DLD1 (cell line): ENCODE results near the gene GORASP1.

ENCODE experiments used
- in situ Hi-C: cut with HindIII; loops from 2 replicates; pipeline ENCODE4 v1.10.0; 2017; ENCODE audit warnings: low sequenced_read_pairs

GORASP1 gene

DNA sequence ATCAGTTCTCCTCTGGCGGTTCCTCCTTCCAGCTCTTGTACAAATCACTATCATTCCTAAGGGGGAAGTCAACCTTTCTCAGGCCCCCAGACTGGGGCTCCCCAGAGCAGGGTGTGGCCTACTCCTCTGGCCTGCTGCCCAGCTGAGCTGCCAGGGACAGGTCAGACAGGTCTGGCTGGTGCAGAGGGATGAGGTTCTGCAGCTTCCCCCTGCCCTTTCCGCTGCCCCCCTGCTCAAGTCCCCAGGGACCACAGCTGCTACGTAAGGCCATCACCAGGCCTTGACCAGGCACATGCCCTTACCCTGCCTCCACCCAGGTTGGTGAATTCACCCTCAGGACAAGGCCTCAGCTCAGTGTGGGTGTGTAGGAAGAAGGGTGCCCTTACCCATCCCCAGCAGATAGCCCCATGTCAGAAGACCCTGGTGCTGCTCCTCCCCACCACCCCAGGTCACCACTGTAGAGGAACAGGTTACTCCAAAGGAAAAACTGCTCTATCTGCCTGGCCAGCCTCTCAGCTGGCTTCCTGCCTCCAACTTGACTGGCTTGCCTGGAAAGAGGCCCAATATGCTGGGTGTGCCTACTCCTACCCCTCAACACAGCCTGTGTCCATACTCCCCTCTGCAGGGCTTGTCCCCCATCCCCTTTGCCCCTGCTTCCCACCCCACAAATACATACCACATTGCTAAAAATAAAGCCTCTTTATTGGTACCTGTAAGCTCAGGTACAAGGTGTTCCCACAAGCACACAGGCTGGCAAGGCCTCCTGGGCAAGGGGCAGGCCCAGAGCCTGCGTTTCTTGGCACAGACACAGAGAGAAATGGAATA, 34.0 kb upstream of the GORASP1 start:
- in situ Hi-C loops, result no loop called here

DNA sequence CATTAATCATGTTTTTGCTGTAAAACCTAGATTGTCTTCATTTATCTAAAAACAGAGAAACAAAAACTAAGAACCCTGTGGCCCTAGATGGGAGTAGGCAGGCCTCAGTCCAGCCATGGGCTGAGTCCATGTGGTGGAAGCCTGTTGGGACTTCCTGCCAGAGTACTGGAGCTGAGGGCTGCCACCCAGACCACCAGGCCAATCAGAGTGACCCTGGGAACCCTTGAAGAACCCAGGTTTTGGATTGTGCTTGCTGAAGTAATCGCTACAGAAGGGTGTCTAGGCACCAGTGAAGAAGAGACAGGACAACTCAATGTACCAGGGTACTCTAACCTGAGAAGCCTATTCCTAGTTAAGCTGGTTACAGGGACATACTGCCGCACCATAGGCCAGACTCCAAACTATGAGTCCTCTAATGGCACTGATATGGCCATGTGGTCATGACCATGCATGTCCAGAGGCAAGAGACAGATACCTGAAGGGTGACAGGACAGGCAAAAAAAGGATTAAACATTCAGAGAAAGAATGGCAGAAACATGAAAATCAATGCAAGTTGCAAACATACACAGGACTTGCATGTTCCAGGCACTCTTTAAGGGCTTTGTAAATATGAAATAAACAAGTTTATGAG, 33.0 kb upstream of the GORASP1 start:
- in situ Hi-C loops, result no loop called here

DNA sequence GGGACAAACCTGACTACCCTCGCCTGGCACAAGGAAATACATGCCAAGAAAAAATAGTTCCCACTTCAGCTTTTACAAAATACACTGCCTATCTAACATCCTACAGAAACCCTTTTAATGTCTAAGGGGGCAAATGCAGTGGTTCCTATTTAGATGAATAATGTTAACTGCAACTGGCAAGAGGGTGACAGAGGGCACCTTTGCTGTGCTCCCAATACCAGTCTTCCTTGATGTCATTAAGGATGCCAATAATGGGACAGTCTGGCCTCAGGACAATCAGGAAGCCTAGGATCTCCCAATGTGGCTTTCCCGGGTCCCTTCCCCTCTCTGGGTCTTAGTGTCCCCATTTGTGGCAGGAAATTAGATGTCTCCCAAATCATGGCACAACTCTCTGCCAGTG, 32.0 kb upstream of the GORASP1 start:
- in situ Hi-C loops, result no loop called here

DNA sequence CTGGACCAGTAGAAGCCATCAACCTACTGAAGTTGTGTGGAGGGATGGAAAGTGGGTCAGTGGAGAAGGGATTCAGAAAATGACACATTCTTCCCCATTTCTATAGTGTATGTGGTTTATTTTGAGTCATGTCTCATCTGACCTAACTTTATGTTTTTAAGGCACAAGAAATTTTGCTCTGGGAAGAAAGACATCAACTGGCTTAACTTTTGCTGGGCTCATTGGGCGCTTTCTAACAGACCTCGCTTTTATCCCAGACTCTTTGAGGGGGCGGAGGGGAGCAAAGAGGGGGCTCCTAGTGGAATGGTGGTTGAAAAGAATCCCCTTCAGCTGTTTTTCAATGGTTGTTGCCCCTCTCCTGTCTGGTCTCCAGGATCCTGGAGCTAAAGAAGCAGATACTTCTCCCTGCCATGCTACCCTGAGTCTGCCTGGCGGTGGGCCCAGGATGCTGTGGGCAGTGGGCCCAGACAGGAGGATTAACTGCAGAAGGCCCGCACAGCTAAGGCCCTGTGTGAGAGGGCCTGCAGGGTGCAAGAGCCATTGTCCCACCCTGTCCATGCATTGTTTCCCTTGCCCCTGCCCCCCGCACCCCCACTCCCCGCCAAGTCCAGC, 31.5 kb upstream of the GORASP1 start:
- in situ Hi-C loops, result no loop called here

DNA sequence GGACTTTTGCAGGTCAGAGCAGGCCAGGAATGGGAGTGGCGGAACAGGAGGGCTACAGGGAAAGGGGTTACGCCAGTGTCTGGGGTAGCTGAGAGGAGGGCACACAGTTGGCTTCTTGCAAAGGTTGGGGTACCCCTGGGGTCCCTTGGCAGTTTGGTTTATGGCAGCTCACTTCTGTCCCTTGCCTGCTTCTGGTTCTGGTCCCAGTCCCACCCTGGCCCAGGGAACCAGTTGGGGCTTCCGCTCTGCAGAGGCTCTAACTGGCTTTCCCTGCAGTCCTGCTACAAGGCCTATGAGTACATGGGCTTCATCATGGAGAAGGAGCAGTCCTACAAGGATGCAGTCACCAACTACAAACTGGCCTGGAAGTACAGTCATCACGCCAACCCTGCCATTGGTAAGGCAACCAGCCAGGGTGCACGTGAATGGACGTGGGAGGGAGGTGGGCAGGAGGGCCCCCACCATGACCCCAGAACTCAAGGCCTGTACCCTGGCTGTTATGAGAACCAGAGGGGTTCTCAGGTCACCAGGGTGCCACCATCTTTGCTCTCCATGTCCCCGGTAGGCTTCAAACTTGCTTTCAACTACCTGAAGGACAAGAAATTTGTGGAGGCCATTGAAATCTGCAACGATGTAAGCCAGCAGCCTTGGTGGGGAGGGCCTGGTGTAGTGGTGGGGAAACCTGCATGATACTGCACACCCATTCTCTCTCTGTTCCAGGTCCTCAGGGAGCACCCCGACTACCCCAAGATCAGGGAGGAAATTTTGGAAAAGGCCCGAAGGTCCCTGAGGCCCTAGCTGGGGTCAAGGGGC, 30.8 kb upstream of the GORASP1 start:
- in situ Hi-C loops, result no loop called here

DNA sequence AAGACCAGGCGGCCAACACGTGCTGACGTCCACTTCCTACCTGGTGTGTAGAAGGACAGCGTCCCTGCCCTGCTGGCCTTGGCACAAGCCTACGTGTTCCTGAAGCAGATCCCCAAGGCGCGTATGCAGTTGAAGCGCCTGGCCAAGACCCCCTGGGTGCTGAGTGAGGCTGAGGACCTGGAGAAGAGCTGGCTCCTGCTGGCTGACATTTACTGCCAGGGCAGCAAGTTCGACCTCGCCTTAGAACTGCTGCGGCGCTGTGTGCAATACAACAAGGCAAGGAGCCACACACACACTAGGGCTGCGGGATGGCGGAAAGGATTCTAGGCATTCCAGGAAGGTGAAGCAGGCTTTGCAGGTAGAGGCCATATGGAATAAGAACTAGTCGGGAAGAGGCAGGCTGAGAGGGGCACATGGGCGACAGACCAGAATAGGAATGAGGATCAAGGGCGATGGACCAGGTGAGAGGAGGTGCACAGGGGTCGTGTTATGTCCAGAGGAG, 30.1 kb upstream of the GORASP1 start:
- in situ Hi-C loops, result no loop called here

DNA sequence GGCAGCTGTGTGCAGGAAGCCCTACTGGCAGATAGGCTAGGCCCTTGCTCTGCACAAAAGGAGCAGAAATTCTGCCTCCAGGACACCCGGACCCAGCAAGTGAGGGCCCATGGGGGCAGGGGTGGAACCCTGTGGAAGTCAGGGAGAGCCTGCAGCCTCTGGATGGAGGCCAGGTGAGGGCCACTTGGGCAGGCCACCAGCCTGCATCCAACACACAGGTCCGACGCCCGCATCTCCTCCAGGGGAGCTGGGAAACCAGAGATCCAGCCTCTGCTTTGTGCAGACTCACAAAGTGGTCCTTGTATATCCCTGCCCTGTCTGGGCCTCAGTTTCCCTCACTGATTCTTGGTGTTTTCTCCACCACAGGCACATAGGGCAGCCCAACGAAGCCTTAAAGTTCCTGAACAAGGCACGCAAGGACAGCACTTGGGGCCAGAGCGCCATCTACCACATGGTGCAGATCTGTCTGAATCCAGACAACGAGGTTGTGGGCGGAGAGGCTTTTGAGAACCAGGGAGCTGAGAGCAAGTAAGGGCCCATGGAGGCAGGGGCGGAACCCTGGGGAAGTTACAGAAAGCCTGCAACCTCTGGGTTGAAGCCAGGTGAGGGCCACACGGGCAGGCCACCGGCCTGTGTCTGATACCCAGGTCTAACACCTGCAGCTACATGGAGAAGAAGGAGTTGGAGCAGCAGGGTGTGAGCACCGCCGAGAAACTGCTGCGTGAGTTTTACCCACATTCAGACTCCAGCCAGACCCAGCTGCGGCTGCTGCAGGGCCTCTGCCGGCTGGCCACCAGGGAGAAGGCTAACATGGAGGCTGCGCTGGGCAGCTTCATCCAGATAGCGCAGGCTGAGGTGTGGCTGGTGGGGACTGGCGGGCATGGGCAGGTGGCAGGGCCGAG, 29.4 kb upstream of the GORASP1 start:
- in situ Hi-C loops, result no loop called here

DNA sequence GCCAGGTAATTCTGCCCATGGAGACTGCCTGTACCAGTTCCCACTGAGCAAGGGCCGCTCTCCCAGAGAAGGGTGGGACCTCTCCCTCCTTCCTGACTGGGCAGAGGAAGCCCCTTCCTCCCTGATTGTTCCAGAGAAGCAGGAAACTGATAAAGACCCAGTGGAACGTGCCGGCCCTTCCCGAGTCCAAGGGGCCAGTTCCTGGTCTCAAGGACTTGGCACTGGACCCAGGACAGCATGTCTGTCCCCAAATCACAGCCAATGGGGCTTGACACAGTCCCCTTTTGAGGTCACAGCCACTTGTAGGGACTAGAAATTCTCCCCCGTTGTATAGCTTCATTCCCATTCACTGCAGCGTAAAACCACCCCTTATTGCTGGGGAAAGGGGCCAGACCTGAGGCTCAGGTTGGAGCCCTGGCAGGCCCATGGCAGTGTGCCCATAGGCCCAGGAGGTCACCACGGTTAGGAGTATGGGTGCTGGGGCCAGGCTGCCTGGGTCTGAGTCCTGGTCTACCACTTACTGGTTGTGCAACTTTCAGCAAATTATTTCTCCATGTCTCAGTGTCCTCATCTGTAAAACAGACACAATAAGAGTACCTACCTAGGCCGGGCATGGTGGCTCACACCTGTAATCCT, 27.9 kb upstream of the GORASP1 start:
- in situ Hi-C loops, result no loop called here

DNA sequence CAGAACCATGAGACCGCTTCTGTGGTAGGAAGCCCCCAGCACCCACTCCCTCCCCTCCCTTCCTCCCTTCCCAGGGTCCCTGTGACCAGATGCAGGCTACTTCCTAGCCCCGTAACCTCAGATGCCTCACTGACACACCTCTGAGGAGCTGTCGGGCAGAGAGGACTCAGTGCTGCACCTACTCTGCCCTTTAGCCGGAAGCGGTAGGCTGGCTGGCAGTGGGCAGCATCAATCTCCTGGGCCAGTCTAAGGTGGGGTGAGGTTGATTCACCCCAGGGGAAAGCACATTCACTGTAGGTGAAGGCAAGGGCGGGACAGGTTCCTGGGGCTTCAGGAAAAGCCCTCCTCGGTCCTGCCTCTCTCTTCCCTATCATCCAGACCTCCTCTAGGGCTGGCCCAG, 26.9 kb upstream of the GORASP1 start:
- in situ Hi-C loops, result no loop called here

DNA sequence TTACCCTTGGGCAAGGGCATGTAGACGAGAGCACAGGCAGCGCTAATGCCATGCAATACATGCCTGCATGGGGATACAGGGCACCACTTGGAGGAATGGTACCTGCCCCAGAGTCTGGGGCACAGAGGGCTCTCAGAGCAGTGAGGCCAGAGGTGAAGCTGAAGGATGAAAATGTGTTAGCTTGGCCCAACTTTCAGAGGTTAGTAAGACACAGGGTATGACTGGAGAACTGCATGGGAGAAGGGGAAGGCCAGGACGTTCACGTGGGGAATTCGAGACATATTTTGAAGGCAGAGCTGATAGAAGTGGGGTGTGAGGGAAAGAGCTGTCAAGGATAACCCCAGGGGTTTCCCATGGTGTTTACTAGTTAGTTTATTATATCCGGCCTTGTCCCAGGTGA, 26.4 kb upstream of the GORASP1 start:
- in situ Hi-C loops, result no loop called here

DNA sequence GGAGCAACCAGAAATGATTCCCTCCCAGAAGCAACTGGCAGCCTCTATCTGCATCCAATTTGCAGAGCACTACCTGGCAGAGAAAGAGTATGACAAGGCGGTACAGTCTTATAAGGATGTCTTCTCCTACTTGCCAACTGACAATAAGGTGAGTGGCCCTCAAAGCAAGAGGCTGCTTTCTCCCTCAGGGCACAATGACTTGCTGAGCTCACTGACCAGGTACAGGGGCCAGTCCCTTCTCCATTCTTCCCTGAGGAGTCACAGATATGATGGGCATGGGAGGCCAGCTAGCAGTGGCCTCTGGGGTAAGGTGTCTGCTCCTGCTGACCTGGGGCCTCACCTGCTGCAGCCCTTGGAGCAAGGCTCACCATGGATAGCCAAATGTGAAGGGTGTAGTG, 25.7 kb upstream of the GORASP1 start:
- in situ Hi-C loops, result no loop called here

DNA sequence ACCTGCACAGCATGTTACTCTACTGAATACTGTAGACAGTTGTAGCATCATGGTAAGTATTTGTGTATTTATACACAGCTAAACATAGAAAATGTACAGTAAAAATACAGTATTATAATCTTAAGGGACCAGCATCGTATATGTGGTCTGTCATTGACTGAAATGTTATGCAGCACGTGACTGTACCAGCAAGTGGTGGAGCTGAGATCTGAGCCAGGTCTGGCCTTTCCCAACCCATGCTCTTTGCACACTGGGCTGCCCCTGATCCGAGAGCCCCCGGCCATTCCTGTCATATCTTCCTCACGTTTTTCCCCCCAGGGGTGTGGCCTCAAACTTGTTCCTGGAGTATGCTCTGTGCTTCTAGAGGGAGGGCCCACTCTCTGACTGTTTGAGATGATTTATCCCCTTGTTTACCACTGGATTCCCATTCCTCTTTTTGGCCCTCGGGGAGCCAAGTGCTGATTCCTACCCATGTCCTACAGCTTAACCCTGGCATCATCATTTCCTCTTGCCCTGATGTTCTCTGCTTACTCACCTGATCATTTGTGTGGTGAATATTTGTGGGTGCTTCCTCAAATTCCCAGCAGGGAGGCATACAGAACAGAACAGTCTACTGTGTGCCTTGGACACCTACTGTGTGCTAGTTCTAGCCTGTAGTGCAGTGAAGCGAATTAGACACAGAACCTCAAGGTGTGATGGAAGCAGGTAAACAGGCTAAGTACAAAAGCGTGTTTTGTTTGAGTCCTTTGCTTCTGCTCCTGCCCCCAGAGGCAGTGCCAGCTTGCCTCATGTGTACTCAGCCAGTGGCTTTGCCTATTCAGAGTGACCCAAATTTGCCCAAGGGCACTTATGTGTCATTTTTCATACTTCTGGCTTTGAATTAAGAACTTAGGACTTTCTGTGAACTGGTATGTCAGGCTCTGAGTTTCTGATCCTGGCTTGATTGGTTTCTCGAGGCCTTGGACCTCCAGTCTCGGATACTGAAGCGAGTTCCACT, 25.0 kb upstream of the GORASP1 start:
- in situ Hi-C loops, result no loop called here

DNA sequence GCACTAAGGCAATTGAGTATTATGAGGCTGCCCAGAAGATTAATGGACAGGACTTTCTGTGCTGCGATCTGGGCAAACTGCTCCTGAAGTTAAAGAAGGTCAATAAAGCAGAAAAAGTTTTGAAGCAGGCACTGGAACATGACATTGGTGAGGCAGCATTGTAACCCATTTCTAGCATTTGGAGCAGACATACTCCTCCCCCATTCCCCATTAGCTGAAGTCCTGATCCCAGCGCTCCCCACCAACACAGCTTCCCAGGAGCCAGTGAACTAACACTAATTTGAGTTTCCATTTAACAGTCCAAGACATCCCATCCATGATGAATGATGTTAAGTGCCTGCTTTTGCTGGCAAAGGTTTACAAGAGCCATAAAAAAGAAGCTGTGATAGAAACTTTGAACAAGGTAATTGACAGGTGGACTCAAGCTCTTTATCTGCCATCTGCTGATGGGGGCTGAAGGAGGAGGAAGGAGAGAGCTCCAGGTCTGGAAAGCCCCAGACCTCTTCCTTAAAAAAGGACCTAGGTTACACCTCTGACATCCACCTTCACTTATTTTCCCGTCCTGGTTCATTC, 23.4 kb upstream of the GORASP1 start:
- in situ Hi-C loops, result no loop called here

DNA sequence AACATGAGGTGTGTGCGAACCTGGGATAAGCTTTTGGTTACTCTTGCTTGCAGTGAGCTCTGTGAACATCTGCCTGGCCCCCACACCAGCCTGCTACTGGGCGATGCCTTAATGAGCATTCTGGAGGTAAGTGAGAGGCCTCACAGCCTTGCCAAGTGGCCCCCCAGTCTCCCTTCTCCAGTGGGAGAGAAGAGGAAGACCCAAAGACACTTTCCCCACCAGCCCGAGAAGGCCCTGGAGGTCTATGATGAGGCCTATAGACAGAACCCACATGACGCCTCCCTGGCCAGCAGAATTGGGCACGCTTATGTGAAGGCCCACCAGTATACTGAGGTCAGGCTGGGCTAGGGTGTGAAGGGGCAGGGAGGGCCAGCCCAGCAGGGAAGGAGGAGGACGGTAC, 22.6 kb upstream of the GORASP1 start:
- in situ Hi-C loops, result no loop called here

DNA sequence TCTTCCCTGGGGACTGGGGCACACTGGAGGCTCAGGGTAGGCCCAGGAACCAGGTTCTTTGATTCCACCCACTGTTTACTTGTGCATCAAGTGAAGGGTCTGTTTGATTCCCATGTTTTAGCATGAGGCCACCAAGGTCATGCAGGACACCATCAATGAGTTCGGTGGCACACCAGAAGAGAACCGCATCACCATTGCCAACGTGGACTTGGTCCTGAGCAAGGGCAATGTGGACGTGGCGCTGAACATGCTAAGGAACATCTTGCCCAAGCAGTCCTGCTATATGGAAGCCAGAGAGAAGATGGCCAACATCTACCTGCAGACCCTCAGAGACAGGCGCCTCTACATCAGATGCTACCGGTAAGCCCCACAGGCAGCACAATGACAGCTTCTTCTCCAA, 21.5 kb upstream of the GORASP1 start:
- in situ Hi-C loops, result no loop called here

DNA sequence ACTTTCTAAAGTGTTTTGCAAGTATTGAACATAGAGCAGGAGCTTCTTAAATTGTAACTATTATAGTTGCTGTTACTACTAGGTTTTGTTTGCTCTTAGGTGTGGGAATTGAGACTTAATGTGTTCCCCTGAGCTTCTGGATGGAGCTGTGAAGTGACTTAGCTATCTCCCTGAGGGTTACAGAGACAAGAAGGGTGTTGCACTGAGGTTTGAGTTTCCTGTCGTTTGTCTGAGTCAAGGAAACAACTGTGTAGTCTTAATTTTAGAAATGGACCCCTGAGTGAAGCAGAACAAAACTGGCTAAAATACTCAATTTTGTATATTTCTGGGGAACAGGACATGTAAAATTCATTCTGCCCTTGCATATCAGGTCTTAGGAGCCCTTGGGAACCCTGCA, 20.5 kb upstream of the GORASP1 start:
- in situ Hi-C loops, result no loop called here

DNA sequence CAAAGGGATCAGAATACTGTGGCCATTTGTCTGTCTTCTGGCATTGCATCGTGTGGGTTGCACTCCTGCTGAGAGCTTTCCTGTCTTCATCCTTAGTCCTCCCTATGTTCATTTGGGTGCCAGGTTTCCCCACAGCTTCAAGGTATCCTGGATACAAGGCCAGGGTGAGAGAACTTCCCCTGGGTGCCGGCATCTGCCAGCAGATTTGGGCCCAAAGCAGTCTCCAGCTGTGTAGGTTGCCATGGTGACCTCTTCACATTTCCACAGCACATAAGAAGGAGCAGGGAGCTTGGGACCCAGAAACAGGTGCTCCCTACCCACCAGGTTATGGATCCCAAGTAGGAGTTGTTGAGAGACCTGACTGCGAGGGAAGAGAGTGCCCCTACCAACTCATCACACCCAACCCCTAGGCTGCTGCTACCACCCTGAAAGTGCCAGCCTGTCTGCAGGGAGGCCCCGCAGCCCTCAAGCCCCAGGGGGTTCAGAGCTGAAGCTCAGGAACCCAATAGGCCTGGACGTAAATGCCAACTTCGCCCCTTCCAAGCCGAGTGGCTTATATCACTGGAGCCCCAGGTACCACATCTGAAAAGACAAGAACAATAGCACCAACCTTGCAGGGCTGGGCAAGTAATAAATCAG, 20.0 kb upstream of the GORASP1 start:
- in situ Hi-C loops, result no loop called here
